Natural killer cell treated with Interleukin-12 subunit alpha and Interleukin-12 subunit beta and Interleukin-15 and Interleukin-18, amount 100 ng/mL, for 72 hours (primary cell): ENCODE results near the gene GM2A. TPM values are rescaled to one million over a fixed set of nuclear protein-coding genes. Genes with fewer than 3 reads are reported as not detected.
"Not testable (repeated sequence)": the region's sequence is repeated elsewhere in the genome, so short reads cannot be mapped to it uniquely, and the experiment has no call there.

Experiments
- ATAC-seq, 2 donors: fragments of 150-1000 bp; cut with Tn5 transposase in 1 of 2; sonication (Bioruptor Pico), chemical (Tn5 transposase) in 1 of 2; 2 replicates each; pipeline ENCODE4 v1.10.0; 2021
- DNase-seq: peaks from one replicate; pipeline ENCODE4 v3.0.0; 2022; ENCODE audit warnings: low spot score
- H3K27ac Mint-ChIP-seq, 2 donors: 1 replicate in 1 of 2; 2 replicates in 1 of 2; pipeline ENCODE4 v1.8.0; 2022; ENCODE audit warnings: mixed read lengths in 2 of 2, mild to moderate bottlenecking in 1 of 2, moderate library complexity in 1 of 2
- H3K27me3 Mint-ChIP-seq, 2 donors: 1 replicate in 1 of 2; 2 replicates in 1 of 2; pipeline ENCODE4 v1.8.0; 2022; ENCODE audit warnings: mixed read lengths in 2 of 2
- H3K36me3 Mint-ChIP-seq: one replicate; pipeline ENCODE4 v1.8.0; 2022; ENCODE audit warnings: mixed read lengths
- H3K4me1 Mint-ChIP-seq, 2 donors: 1 replicate in 1 of 2; 2 replicates in 1 of 2; pipeline ENCODE4 v1.8.0; 2022; ENCODE audit warnings: low read depth in 2 of 2, mixed read lengths in 2 of 2, mild to moderate bottlenecking in 1 of 2
- H3K4me3 Mint-ChIP-seq: one replicate; pipeline ENCODE4 v1.8.0; 2022; ENCODE audit warnings: mixed read lengths
- H3K9me3 Mint-ChIP-seq: 2 replicates; pipeline ENCODE4 v1.8.0; 2022; ENCODE audit warnings: mixed read lengths
- total RNA-seq, 2 donors: library from RNA; stranded (reverse); gene quantifications; one replicate each; pipeline ENCODE4 v1.2.3, GENCODE V29; 2022

GM2A gene
- total RNA-seq, 2 donors from 2014 or later = 15.4 to 15.9 TPM

DNA sequence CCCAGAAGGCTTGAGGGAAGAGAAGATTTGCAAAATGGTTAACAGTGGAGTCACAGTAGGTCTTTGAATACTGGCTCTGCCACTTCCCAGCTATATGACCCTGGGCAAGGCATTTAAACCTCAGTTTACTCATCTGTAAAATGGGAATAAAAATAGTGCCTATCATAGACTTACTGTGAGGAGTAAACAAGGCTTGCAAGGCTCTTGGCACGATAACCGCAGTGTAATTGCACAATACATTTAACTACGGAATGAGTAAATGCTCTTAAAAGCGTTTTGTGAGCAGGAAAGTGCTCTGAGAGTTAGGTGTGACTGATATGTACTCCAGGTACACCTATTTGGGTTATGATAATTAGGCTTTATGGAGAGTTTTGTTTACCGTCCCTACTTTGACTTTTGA lies 42.2 kb downstream of the GM2A start:
- Mint-ChIP-seq H3K9me3 (no peaks in the 10 kb centered on the region), H3K4me3 (no peak overlapping the region), H3K4me1 (peaks cover 0 to 5% of the 10 kb centered on the region in 2 donors), H3K27ac (no peak overlapping the region), H3K27me3 (peaks cover 19 to 24% of the 10 kb centered on the region in 2 donors), H3K36me3 (no peaks in the 10 kb centered on the region)
- DNase-seq (no peak), ATAC-seq (no peak)

- no peak overlapping the region for H3K4me3 Mint-ChIP-seq
- no peaks in the 10 kb centered on the region for H3K9me3 Mint-ChIP-seq
- H3K36me3 Mint-ChIP-seq = no peaks in the 10 kb centered on the region
- H3K27ac Mint-ChIP-seq = no peak overlapping the region
- ATAC-seq (no peak), DNase-seq (no peak)
- H3K27me3 Mint-ChIP-seq = peaks cover 26 to 29% of the 10 kb centered on the region in 2 donors
- peaks cover 0 to 5% of the 10 kb centered on the region in 2 donors for H3K4me1 Mint-ChIP-seq
These were observed 42.9 kb downstream of the GM2A start for GRCh38 chr5:151295791-151296477.

GRCh38 chr5:151296478-151296830 lies 43.5 kb downstream of the GM2A start:
- H3K9me3 Mint-ChIP-seq = no peaks in the 10 kb centered on the region
- no peaks in the 10 kb centered on the region for H3K36me3 Mint-ChIP-seq
- H3K4me3 Mint-ChIP-seq = no peak overlapping the region
- peaks cover 29 to 31% of the 10 kb centered on the region in 2 donors for H3K27me3 Mint-ChIP-seq
- DNase-seq (no peak), ATAC-seq (no peak)
- peaks cover 0 to 5% of the 10 kb centered on the region in 2 donors for H3K4me1 Mint-ChIP-seq
- H3K27ac Mint-ChIP-seq = no peak overlapping the region

GRCh38 chr5:151296974-151297373 lies 44.0 kb downstream of the GM2A start:
- H3K27ac Mint-ChIP-seq = no peak overlapping the region
- peaks cover 0 to 5% of the 10 kb centered on the region in 2 donors for H3K4me1 Mint-ChIP-seq
- ATAC-seq (no peak), DNase-seq (no peak)
- no peaks in the 10 kb centered on the region for H3K9me3 Mint-ChIP-seq
- H3K36me3 Mint-ChIP-seq = no peaks in the 10 kb centered on the region
- H3K4me3 Mint-ChIP-seq = no peak overlapping the region
- H3K27me3 Mint-ChIP-seq = peaks cover 29 to 36% of the 10 kb centered on the region in 2 donors

DNA sequence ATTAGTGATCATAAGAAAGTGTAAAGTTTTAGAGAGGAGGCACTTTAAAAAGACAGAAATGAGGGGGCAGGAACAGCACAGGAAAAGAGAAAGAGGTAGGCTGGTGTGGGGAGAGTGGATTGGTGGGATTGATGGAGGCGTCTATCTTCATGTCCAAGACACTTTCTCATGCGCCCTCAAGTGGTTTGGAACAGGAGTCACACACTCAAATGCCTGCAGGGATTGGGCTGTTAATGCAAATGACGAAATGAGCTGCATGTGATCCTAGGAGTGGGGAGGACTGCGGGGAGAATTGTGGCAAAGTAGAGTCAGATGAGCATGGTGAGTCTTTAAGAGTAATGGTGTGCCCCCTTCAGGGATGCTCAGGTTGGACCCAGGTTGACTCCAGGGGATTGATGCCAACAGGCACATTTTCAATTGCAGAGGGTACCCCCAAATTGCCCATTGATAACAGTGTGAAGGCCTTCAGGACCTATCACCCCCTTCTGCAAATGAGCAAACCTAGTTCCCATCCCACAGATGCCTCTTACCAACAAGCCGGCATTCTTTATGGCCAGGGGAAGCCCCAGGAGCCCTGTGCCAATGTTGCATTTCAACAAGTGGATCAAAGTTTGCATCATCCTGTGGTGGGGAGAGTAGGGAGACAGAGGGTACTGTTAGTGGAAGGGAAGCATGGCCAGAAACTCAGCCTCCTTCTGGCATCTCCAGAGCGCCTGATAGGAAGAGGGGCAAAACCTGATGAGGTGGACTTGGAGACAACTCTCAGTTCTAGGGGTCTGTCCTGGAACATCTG lies 45.3 kb downstream of the GM2A start:
- Mint-ChIP-seq H3K4me1 (peaks cover 0 to 5% of the 10 kb centered on the region in 2 donors), H3K36me3 (no peaks in the 10 kb centered on the region), H3K9me3 (no peaks in the 10 kb centered on the region), H3K27ac (no peak overlapping the region), H3K4me3 (no peak overlapping the region), H3K27me3 (peaks cover 36 to 47% of the 10 kb centered on the region in 2 donors)
- ATAC-seq = peak in 1 of 2 donors; percentile 48
- no peak for DNase-seq

GRCh38 chr5:151303666-151304065 lies 50.7 kb downstream of the GM2A start, which contains the start of gene SLC36A3:
Gene SLC36A3, minus strand, starts transcription at chr5:151303766. Its CDS starts 412 bp downstream, at chr5:151303354.
- Mint-ChIP-seq H3K4me1 (no peaks in the 10 kb centered on the region), H3K27ac (no peak within 1 kb of the TSS), H3K36me3 (no peaks in the 10 kb centered on the region), H3K9me3 (no peaks in the 10 kb centered on the region), H3K27me3 (peaks cover 35 to 68% of the 10 kb centered on the region in 2 donors), H3K4me3 (no peak within 1 kb of the TSS)
- DNase-seq (no peak), ATAC-seq (no peak)

GRCh38 chr5:151309266-151309665 lies 56.3 kb downstream of the GM2A start:
- H3K27me3 Mint-ChIP-seq = peaks cover 23 to 63% of the 10 kb centered on the region in 2 donors
- H3K36me3 Mint-ChIP-seq = peaks cover 11% of the 10 kb centered on the region
- DNase-seq, H3K4me1 Mint-ChIP-seq, ATAC-seq, H3K27ac Mint-ChIP-seq, H3K4me3 Mint-ChIP-seq, H3K9me3 Mint-ChIP-seq: not testable (repeated sequence)

GRCh38 chr5:151309821-151310220 lies 56.8 kb downstream of the GM2A start:
- not testable (repeated sequence) for H3K4me1 Mint-ChIP-seq, ATAC-seq, H3K4me3 Mint-ChIP-seq, DNase-seq, H3K9me3 Mint-ChIP-seq, H3K27ac Mint-ChIP-seq
- H3K27me3 Mint-ChIP-seq = peaks cover 22 to 63% of the 10 kb centered on the region in 2 donors
- H3K36me3 Mint-ChIP-seq = peaks cover 11% of the 10 kb centered on the region

DNA sequence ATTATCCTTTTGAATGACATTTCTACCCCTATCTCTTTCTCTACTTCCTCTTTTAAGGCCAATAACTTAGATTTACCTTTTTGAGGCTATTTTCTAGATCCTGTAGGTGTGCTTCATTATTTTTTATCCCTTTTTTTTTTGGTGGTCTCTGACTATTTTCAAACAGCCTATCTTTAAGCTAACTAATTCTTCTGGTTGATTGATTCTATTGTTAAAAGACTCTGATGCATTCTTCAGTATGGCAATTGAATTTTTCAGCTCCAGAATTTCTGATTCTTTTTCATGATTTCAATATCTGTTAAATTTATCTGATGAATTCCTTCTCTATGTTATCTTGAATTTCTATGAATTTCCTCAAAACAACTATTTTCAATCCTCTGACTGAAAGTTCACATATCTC lies 57.9 kb downstream of the GM2A start:
- DNase-seq (no peak), ATAC-seq (no peak)
- Mint-ChIP-seq H3K36me3 (peaks cover 11% of the 10 kb centered on the region), H3K27ac (no peak overlapping the region), H3K27me3 (peaks cover 22 to 60% of the 10 kb centered on the region in 2 donors), H3K4me3 (no peak overlapping the region), H3K4me1 (peaks cover 0 to 1% of the 10 kb centered on the region in 2 donors), H3K9me3 (peaks cover 5% of the 10 kb centered on the region)

- no peak overlapping the region for H3K27ac Mint-ChIP-seq
These were observed 59.9 kb downstream of the GM2A start for GRCh38 chr5:151312756-151313324.

DNA sequence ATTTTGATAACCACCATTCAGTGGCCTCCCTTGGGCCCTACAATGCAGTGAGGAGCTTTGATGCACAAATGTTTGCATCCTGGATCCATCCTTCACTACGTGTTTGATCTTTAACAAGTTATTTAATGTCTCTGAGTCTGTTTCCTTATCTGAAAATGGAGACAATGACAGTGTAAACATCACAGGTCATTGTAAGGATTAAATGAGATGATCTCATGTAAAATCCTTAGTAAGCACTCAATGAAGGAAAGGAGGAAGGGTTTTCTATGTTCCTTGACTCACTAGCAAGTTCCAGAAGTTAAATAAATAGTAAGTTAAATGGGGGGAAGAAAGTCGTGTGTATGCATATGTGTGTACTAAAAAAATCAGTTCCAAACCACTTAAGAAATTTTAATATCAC lies 60.4 kb downstream of the GM2A start:
- no peak for DNase-seq
- H3K9me3 Mint-ChIP-seq = peaks cover 5% of the 10 kb centered on the region
- peaks cover 0 to 2% of the 10 kb centered on the region in 2 donors for H3K4me1 Mint-ChIP-seq
- H3K36me3 Mint-ChIP-seq = peaks cover 11% of the 10 kb centered on the region
- ATAC-seq = no peak
- H3K27ac Mint-ChIP-seq = no peak overlapping the region
- peaks cover 20 to 43% of the 10 kb centered on the region in 2 donors for H3K27me3 Mint-ChIP-seq
- no peak overlapping the region for H3K4me3 Mint-ChIP-seq

More at GRCh38 chr5:151312756-151313324, 59.9 kb downstream of the GM2A start:
- Mint-ChIP-seq H3K27me3 (peaks cover 21 to 48% of the 10 kb centered on the region in 2 donors), H3K9me3 (peaks cover 5% of the 10 kb centered on the region), H3K4me3 (no peak overlapping the region), H3K4me1 (peaks cover 0 to 2% of the 10 kb centered on the region in 2 donors), H3K36me3 (peaks cover 11% of the 10 kb centered on the region)
- ATAC-seq = no peak
- no peak for DNase-seq

GRCh38 chr5:151315998-151316597 lies 63.1 kb downstream of the GM2A start:
- peak in 1 of 2 donors; percentile 71 for ATAC-seq
- H3K4me3 Mint-ChIP-seq = no peak overlapping the region
- peaks cover 16 to 27% of the 10 kb centered on the region in 2 donors for H3K27me3 Mint-ChIP-seq
- peaks cover 3% of the 10 kb centered on the region for H3K9me3 Mint-ChIP-seq
- H3K27ac Mint-ChIP-seq = no peak overlapping the region
- peaks cover 4% of the 10 kb centered on the region for H3K36me3 Mint-ChIP-seq
- peak; percentile 67 for DNase-seq
- peaks cover 0 to 2% of the 10 kb centered on the region in 2 donors for H3K4me1 Mint-ChIP-seq

- Mint-ChIP-seq H3K9me3 (no peaks in the 10 kb centered on the region), H3K27ac (no peak overlapping the region), H3K36me3 (no peaks in the 10 kb centered on the region), H3K4me1 (peaks cover 0 to 2% of the 10 kb centered on the region in 2 donors), H3K27me3 (peaks cover 13 to 22% of the 10 kb centered on the region in 2 donors), H3K4me3 (no peak overlapping the region)
- DNase-seq (no peak), ATAC-seq (no peak)
These were observed 64.9 kb downstream of the GM2A start for GRCh38 chr5:151317871-151318270.
